Panc1 (cell line): Measurements from ENCODE around the gene ADPRHL1. TPM values are rescaled to one million over a fixed set of nuclear protein-coding genes. Genes with fewer than 3 reads are reported as not detected.

Experiments used
- ATAC-seq: fragments of 200-7000 bp; cut with Tn5 transposase; 2 replicates; pipeline ENCODE4 v1.9.1; 2020; ENCODE audit warnings: mild to moderate bottlenecking, moderate library complexity
- BruUV-seq: library from RNA; stranded (reverse); fragments of 400-500 nt; replicated peaks from 2 replicates; lab custom pipeline; 2021; lab: Mats Ljungman, UMichigan
- CTCF ChIA-PET: fragments of 300-600 bp; sonication (Branson Sonifier 250); formaldehyde crosslinking; loops from one replicate; lab custom pipeline; 2022; ENCODE audit warnings: antibody characterized with exemption; lab: Charles Lee
- POLR2A ChIA-PET: fragments of 300-600 bp; sonication (Branson Sonifier 250); formaldehyde crosslinking; loops from one replicate; lab custom pipeline; 2022; ENCODE audit warnings: antibody characterized with exemption; lab: Charles Lee
- DNase-seq: peaks from one replicate; pipeline ENCODE4 v3.0.0-alpha.2; 2010; ENCODE audit warnings: low read depth, low spot score
- H3K27ac ChIP-seq: 2 replicates; pipeline ENCODE4 v1.5.1; 2011; ENCODE audit warnings: mild to moderate bottlenecking, low read length, inconsistent platforms
- H3K27me3 ChIP-seq: fragments of 200-500 bp; sonication (Bioruptor generic); 2 replicates; pipeline ENCODE4 v1.6.0; 2014; ENCODE audit warnings: low read length, inconsistent platforms; ENCODE audit not compliant: control insufficient read depth, insufficient read depth
- H3K36me3 ChIP-seq: fragments of 200-500 bp; sonication (Bioruptor generic); 2 replicates; pipeline ENCODE4 v1.5.1; 2014; ENCODE audit warnings: inconsistent platforms, mild to moderate bottlenecking, low read length, moderate library complexity; ENCODE audit not compliant: control insufficient read depth, insufficient read depth
- H3K4me1 ChIP-seq: 2 replicates; pipeline ENCODE4 v1.5.1; 2011; ENCODE audit warnings: inconsistent platforms, mild to moderate bottlenecking, low read length, moderate library complexity; ENCODE audit not compliant: control insufficient read depth, insufficient read depth
- H3K4me3 ChIP-seq, 2 experiments: 2 replicates each; pipeline ENCODE4 v1.5.1; 2011 to 2012; ENCODE audit warnings: low read depth in 2 of 2, low read length in 2 of 2, mild to moderate bottlenecking in 2 of 2, inconsistent platforms in 1 of 2, moderate library complexity in 1 of 2
- H3K9me3 ChIP-seq: fragments of 200-500 bp; sonication (Bioruptor generic); 2 replicates; pipeline ENCODE4 v1.5.1; 2014; ENCODE audit warnings: low read depth, mild to moderate bottlenecking, inconsistent platforms, low read length, moderate library complexity; ENCODE audit not compliant: control insufficient read depth, insufficient read depth
- POLR2AphosphoS5 ChIP-seq: IDR thresholded peaks from 2 replicates; pipeline ENCODE4 v1.6.1; 2012; ENCODE audit warnings: mild to moderate bottlenecking, low read depth, low read length, moderate library complexity
- SIN3A ChIP-seq: IDR thresholded peaks from 2 replicates; pipeline ENCODE4 v1.6.1; 2012; ENCODE audit warnings: low read depth, mild to moderate bottlenecking, low read length, moderate library complexity, borderline replicate concordance; ENCODE audit not compliant: insufficient read depth
- TCF7L2 ChIP-seq: IDR thresholded peaks from 2 replicates; pipeline ENCODE4 v1.6.1; 2011; ENCODE audit warnings: mild to moderate bottlenecking, low read depth, low read length, inconsistent platforms
- in situ Hi-C: cut with HindIII; loops from 2 replicates; pipeline ENCODE4 v1.10.0; 2016; ENCODE audit warnings: low sequenced_read_pairs, low pct_unique_long_range_greater_than_20kb
- intact Hi-C: fragments of 100-400 bp; cut with micrococcal nuclease; formaldehyde crosslinking; loops from one replicate; pipeline ENCODE4 v1.10.0; 2022; ENCODE audit not compliant: unreplicated experiment
- total RNA-seq: library from RNA; stranded (reverse); gene quantifications from one replicate; pipeline ENCODE4 v1.2.1, GENCODE V29; 2021; ENCODE audit not compliant: unreplicated experiment
- TF ChIP-seq, protein P1 (sequence below), 2 experiments: IDR thresholded peaks; 2 replicates each; pipeline ENCODE4 v1.6.1; 2011 to 2012; ENCODE audit warnings: low read depth in 2 of 2, control low read depth in 1 of 2, low read length in 1 of 2, mild to moderate bottlenecking in 1 of 2, moderate library complexity in 1 of 2; ENCODE audit not compliant: insufficient read depth in 1 of 2
- TF ChIP-seq, protein P2 (sequence below): fragments of 450-650 bp; IDR thresholded peaks from 2 replicates; pipeline ENCODE4 v1.5.1; 2017; ENCODE audit warnings: mild to moderate bottlenecking

ADPRHL1 gene
- total RNA-seq, 1 experiment from 2014 or later, result 4.8 TPM

DNA sequence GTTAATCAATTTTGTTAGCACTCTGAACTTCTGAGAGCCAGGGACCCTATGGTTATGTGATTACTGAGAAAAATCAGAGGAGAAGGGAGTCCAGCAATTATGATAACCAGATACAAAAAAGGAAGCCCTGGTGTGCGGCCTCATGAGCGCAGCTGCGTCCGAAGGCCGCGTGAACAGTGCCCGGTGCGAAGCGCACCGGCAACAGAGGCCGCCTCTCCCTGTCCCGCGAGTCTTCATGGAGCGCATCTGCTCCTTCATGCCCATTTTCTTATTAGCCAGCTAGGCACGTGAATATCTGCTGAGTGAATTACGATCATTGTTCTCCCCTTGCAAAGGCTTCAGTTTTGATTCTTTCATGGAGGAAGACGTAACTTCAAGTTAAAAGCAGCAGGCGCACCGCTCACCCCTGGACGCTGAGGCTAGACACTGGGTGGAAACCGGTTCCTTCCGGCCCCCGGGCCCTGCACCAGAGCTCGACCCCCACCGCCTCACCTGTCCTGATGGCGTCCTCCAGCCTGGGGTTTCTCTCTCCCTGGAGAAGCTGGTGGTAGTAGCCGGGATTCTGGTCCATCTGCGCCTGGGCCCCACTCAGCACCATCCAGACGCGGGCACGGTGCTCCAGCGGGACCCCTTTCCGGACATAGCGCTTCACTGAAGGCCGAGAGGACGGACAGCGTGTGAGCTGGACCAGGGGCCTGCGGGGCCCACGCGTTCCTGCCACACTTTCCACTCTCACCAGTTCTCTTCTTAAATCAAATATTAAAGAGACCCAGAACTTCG lies 98.3 kb downstream of the ADPRHL1 start:
- TF ChIP-seq, protein P1, sequence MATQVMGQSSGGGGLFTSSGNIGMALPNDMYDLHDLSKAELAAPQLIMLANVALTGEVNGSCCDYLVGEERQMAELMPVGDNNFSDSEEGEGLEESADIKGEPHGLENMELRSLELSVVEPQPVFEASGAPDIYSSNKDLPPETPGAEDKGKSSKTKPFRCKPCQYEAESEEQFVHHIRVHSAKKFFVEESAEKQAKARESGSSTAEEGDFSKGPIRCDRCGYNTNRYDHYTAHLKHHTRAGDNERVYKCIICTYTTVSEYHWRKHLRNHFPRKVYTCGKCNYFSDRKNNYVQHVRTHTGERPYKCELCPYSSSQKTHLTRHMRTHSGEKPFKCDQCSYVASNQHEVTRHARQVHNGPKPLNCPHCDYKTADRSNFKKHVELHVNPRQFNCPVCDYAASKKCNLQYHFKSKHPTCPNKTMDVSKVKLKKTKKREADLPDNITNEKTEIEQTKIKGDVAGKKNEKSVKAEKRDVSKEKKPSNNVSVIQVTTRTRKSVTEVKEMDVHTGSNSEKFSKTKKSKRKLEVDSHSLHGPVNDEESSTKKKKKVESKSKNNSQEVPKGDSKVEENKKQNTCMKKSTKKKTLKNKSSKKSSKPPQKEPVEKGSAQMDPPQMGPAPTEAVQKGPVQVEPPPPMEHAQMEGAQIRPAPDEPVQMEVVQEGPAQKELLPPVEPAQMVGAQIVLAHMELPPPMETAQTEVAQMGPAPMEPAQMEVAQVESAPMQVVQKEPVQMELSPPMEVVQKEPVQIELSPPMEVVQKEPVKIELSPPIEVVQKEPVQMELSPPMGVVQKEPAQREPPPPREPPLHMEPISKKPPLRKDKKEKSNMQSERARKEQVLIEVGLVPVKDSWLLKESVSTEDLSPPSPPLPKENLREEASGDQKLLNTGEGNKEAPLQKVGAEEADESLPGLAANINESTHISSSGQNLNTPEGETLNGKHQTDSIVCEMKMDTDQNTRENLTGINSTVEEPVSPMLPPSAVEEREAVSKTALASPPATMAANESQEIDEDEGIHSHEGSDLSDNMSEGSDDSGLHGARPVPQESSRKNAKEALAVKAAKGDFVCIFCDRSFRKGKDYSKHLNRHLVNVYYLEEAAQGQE (IDR thresholded peaks at IDR 0.05; ENCODE audit: insufficient read depth in 1 of 2, low read depth in 2 of 2, low read length in 1 of 2), result no peak
- TF ChIP-seq POLR2AphosphoS5, result no peak
- no peak for TF ChIP-seq SIN3A
- TF ChIP-seq, protein P2, sequence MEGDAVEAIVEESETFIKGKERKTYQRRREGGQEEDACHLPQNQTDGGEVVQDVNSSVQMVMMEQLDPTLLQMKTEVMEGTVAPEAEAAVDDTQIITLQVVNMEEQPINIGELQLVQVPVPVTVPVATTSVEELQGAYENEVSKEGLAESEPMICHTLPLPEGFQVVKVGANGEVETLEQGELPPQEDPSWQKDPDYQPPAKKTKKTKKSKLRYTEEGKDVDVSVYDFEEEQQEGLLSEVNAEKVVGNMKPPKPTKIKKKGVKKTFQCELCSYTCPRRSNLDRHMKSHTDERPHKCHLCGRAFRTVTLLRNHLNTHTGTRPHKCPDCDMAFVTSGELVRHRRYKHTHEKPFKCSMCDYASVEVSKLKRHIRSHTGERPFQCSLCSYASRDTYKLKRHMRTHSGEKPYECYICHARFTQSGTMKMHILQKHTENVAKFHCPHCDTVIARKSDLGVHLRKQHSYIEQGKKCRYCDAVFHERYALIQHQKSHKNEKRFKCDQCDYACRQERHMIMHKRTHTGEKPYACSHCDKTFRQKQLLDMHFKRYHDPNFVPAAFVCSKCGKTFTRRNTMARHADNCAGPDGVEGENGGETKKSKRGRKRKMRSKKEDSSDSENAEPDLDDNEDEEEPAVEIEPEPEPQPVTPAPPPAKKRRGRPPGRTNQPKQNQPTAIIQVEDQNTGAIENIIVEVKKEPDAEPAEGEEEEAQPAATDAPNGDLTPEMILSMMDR, result no peak
- TF ChIP-seq TCF7L2, result no peak
- Histone ChIP-seq H3K36me3 (no peaks in the 10 kb centered on the region), H3K27ac (no peak overlapping the region), H3K9me3 (no peaks in the 10 kb centered on the region), H3K4me3 (no peak overlapping the region), H3K27me3 (no peaks in the 10 kb centered on the region), H3K4me1 (no peaks in the 10 kb centered on the region; the same call in 1 of the 2 replicates)
- POLR2A ChIA-PET, result no interaction called here
- ATAC-seq (no peak), DNase-seq (no peak)
- in situ Hi-C loops (no loop called here), intact Hi-C loops (no loop called here)
- CTCF ChIA-PET, result no interaction called here
- BruUV-seq, result no TSS peak

DNA sequence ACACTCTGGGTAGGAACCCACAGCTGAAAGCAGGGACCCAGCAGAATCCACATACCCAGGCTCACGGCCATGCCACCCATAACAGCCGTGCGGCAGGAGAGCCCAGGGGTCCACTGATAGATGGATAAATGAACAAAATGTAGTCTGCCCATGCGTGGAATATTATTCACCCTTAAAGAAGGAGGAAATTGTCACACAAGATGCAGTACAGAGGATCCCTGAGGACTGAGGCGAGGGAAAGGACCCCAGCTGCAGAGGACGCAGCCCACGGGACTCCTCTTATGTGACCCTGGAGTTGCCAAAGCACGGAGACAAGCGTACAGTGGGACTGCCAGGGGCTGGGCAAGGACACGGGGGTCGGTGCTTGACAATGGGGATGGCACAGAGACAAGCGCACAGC lies 100.0 kb downstream of the ADPRHL1 start:
- no TSS peak for BruUV-seq
- in situ Hi-C loops, result no loop called here
- TF ChIP-seq, protein P1 (IDR thresholded peaks at IDR 0.05; ENCODE audit: insufficient read depth in 1 of 2, low read depth in 2 of 2, low read length in 1 of 2), result no peak
- TF ChIP-seq POLR2AphosphoS5, result no peak
- TF ChIP-seq, protein P2, result no peak
- no peak for TF ChIP-seq TCF7L2
- no peak for TF ChIP-seq SIN3A

More for the DNA sequence above, 100.0 kb downstream of the ADPRHL1 start:
- H3K4me1 ChIP-seq, result no peaks in the 10 kb centered on the region; the same call in 1 of the 2 replicates
- no peaks in the 10 kb centered on the region for H3K9me3 ChIP-seq
- ATAC-seq (no peak), DNase-seq (no peak)
- H3K36me3 ChIP-seq, result no peaks in the 10 kb centered on the region
- ChIA-PET POLR2A (no interaction called here), CTCF (no interaction called here)
- no peaks in the 10 kb centered on the region for H3K27me3 ChIP-seq
- no peak overlapping the region for H3K4me3 ChIP-seq
- no peak overlapping the region for H3K27ac ChIP-seq
- intact Hi-C loops, result no loop called here
